ENCODE data around the gene AOC2. TPM values are rescaled to one million over a fixed set of nuclear protein-coding genes. Genes with fewer than 3 reads are reported as not detected.

AOC2 gene
- polyA plus RNA-seq, 3 donors = 0.09 to 1.6 TPM; not detected in 1

DNA sequence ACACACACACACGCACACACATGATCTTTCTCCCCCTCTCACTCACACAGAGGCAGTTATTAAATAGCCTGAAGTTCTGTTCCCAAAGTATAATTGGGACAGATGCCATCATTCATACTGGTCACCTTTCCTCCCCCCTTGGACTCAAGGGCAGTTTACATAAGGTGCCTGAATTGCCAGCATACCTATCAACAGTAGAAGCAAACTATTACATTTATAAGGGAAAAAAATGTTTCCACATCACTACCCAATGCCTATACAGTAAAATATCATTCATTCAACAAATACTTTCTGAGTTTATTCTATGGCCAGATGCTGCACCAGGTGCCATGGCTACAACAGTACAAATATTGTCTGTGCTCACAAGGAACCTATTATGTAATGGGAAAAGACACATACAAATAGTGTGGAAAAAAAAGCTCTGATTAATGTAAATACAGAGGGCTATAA lies 39.4 kb upstream of the AOC2 start:
- Mint-ChIP-seq H3K4me3 (no peak overlapping the region), H3K9me3 (no peaks in the 10 kb centered on the region), H3K27me3 (ENCODE audit: low read depth in 3 of 3) (peaks cover 4 to 11% (median 6%) of the 10 kb centered on the region in 3 donors), H3K4me1 (no peaks in the 10 kb centered on the region), H3K36me3 (peaks cover 12 to 19% of the 10 kb centered on the region in 2 donors), H3K27ac (no peak overlapping the region)
- 100% methylated on average over 1 of the region's 1 CpG for WGBS (ENCODE audit: insufficient coverage)
- Histone ChIP-seq H3K9ac (ENCODE audit: insufficient read depth, low read length, poor library complexity, severe bottlenecking) (no peak overlapping the region), H3K36me3 (replicated peaks in 1 of 2; ENCODE audit: control insufficient read depth in 1 of 2, insufficient read depth in 2 of 2, low read length in 2 of 2) (peaks cover 8 to 14% of the 10 kb centered on the region in 2 donors), H3K27me3 (ENCODE audit: control insufficient read depth in 2 of 2, insufficient read depth in 2 of 2, low read length in 2 of 2) (no peaks in the 10 kb centered on the region), H3K9me3 (replicated peaks in 1 of 2; ENCODE audit: control insufficient read depth in 1 of 2, insufficient read depth in 1 of 2, low read length in 2 of 2) (no peaks in the 10 kb centered on the region), H3K4me2 (replicated peaks; ENCODE audit: extremely low read depth, low read length, poor library complexity, severe bottlenecking) (no peak overlapping the region), H2AFZ (ENCODE audit: insufficient read depth, low read depth, low read length, poor library complexity, severe bottlenecking) (no peak overlapping the region), H3K4me3 (replicated peaks in 1 of 3; ENCODE audit: low read depth in 2 of 3, low read length in 3 of 3) (no peak overlapping the region), H3K79me2 (ENCODE audit: insufficient read depth, low read length) (no peaks in the 10 kb centered on the region), H3K27ac (ENCODE audit: low read depth in 1 of 2, low read length in 2 of 2) (no peak overlapping the region), H4K20me1 (ENCODE audit: insufficient read depth, low read length) (no peaks in the 10 kb centered on the region), H3K4me1 (ENCODE audit: control insufficient read depth in 1 of 2, insufficient read depth in 2 of 2, low read length in 2 of 2) (no peaks in the 10 kb centered on the region)
- DNase-seq = no peak
- TF ChIP-seq CTCF (IDR thresholded peaks at IDR 0.05) = no peak
- intact Hi-C loops (cut with micrococcal nuclease) = no loop called here

GRCh38 chr17:42806249-42806648 lies 38.1 kb upstream of the AOC2 start:
- TF ChIP-seq CTCF (IDR thresholded peaks at IDR 0.05) = no peak
- H3K9me3 Mint-ChIP-seq = no peaks in the 10 kb centered on the region
- no peak overlapping the region for H3K27ac Mint-ChIP-seq
- WGBS (ENCODE audit: insufficient coverage) = 86% methylated on average over 1 of the region's 1 CpG
- Histone ChIP-seq H3K79me2 (ENCODE audit: insufficient read depth, low read length) (no peaks in the 10 kb centered on the region), H3K36me3 (replicated peaks in 1 of 2; ENCODE audit: control insufficient read depth in 1 of 2, insufficient read depth in 2 of 2, low read length in 2 of 2) (peaks cover 21 to 27% of the 10 kb centered on the region in 2 donors), H3K9ac (ENCODE audit: insufficient read depth, low read length, poor library complexity, severe bottlenecking) (no peak overlapping the region), H3K27me3 (ENCODE audit: control insufficient read depth in 2 of 2, insufficient read depth in 2 of 2, low read length in 2 of 2) (no peaks in the 10 kb centered on the region), H4K20me1 (ENCODE audit: insufficient read depth, low read length) (no peaks in the 10 kb centered on the region), H3K9me3 (replicated peaks in 1 of 2; ENCODE audit: control insufficient read depth in 1 of 2, insufficient read depth in 1 of 2, low read length in 2 of 2) (no peaks in the 10 kb centered on the region), H3K27ac (ENCODE audit: low read depth in 1 of 2, low read length in 2 of 2) (no peak overlapping the region), H3K4me2 (replicated peaks; ENCODE audit: extremely low read depth, low read length, poor library complexity, severe bottlenecking) (no peak overlapping the region), H3K4me3 (replicated peaks in 1 of 3; ENCODE audit: low read depth in 2 of 3, low read length in 3 of 3) (no peak overlapping the region), H3K4me1 (ENCODE audit: control insufficient read depth in 1 of 2, insufficient read depth in 2 of 2, low read length in 2 of 2) (no peaks in the 10 kb centered on the region), H2AFZ (ENCODE audit: insufficient read depth, low read depth, low read length, poor library complexity, severe bottlenecking) (no peak overlapping the region)
- intact Hi-C loops (cut with micrococcal nuclease) = no loop called here
- H3K4me3 Mint-ChIP-seq = no peak overlapping the region
- H3K36me3 Mint-ChIP-seq = peaks cover 23 to 32% of the 10 kb centered on the region in 2 donors
- H3K27me3 Mint-ChIP-seq (ENCODE audit: low read depth in 3 of 3) = peaks cover 2 to 5% (median 4%) of the 10 kb centered on the region in 3 donors
- H3K4me1 Mint-ChIP-seq = no peaks in the 10 kb centered on the region
- DNase-seq = no peak
